PC-3 (cell line): ENCODE results near the gene NEO1.

Experiments
- EZH2 ChIP-seq: fragments of 300-600 bp; sonication (generic); IDR thresholded peaks from one replicate; pipeline ENCODE4 v1.6.1; 2017; ENCODE audit warnings: antibody characterized with exemption, mild to moderate bottlenecking, low read length; ENCODE audit not compliant: unreplicated experiment
- EZH2phosphoT487 ChIP-seq: fragments of 300-600 bp; sonication (generic); IDR thresholded peaks from 2 replicates; pipeline ENCODE4 v1.6.1; 2018; ENCODE audit warnings: mild to moderate bottlenecking, antibody characterized with exemption, low read length, borderline replicate concordance
- TF ChIP-seq, protein P1 (sequence below): fragments of 300-600 bp; sonication (generic); conservative IDR thresholded peaks from 2 replicates; pipeline ENCODE4 v1.5.1; 2017; ENCODE audit warnings: antibody characterized with exemption, low read depth, mild to moderate bottlenecking, low read length

DNA sequence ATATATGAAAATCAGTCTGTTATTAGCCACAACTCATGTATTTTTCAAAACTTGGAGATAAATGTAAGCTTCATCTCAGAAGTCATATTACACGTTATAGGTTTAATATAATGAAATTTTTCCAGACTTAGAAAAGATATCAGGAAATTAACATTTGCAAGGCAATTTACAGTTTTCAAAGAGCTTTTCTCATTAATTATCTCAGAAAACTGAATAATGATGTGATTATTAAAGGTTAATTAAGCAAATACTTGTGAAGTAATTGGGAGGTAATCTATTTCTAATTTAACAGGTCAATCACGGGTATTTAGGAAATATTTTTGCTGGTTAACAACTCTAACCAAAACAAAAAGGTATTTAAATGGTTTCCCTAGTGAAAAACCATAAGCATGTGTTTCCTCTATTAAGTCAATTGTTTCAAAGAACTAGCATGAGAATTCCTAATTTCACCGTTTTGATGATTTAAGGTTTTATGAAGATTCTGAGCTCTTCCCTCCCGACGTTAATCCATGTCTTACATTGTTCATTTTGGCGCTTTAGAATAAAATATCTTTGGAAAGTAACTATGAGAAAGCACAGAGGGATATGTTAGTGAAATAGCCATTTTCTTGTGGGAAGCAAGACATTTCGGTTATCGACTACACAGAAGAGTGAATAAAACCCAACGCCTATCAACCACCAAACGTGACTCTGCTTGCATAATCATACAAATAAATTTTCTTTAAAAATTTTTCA, 1.5 kb upstream of the NEO1 start:
- TF ChIP-seq, protein P1, sequence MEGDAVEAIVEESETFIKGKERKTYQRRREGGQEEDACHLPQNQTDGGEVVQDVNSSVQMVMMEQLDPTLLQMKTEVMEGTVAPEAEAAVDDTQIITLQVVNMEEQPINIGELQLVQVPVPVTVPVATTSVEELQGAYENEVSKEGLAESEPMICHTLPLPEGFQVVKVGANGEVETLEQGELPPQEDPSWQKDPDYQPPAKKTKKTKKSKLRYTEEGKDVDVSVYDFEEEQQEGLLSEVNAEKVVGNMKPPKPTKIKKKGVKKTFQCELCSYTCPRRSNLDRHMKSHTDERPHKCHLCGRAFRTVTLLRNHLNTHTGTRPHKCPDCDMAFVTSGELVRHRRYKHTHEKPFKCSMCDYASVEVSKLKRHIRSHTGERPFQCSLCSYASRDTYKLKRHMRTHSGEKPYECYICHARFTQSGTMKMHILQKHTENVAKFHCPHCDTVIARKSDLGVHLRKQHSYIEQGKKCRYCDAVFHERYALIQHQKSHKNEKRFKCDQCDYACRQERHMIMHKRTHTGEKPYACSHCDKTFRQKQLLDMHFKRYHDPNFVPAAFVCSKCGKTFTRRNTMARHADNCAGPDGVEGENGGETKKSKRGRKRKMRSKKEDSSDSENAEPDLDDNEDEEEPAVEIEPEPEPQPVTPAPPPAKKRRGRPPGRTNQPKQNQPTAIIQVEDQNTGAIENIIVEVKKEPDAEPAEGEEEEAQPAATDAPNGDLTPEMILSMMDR, result no peak
- TF ChIP-seq EZH2, result no peak
- no peak for TF ChIP-seq EZH2phosphoT487
